HG03457 (cell line): ENCODE measurements around the gene CWH43.
"Not testable (repeated sequence)": the region's sequence is repeated elsewhere in the genome, so short reads cannot be mapped to it uniquely, and the experiment has no call there.

Experiments used
- ATAC-seq: cut with Tn5 transposase; IDR thresholded peaks from one replicate; pipeline ENCODE4 v1.9.1; 2021; ENCODE audit warnings: moderate number of reproducible peaks; ENCODE audit not compliant: unreplicated experiment

CWH43 gene

GRCh38 chr4:48985976-48986653, at the start of gene CWH43:
CWH43 (plus strand) TSS chr4:48986275; CDS start chr4:48986430, 155 bp downstream.
- ATAC-seq = no peak

- ATAC-seq = no peak
Observed at GRCh38 chr4:48937033-48937432, 49.0 kb upstream of the CWH43 start.

- no peak for ATAC-seq
Observed at GRCh38 chr4:48938831-48939230, 47.2 kb upstream of the CWH43 start.

GRCh38 chr4:48939785-48940184, 46.3 kb upstream of the CWH43 start:
- ATAC-seq = no peak

GRCh38 chr4:48943387-48943786, 42.7 kb upstream of the CWH43 start:
- no peak for ATAC-seq

GRCh38 chr4:48944252-48944651, 41.8 kb upstream of the CWH43 start:
- no peak for ATAC-seq

- ATAC-seq = no peak
Observed at GRCh38 chr4:48944756-48945241, 41.3 kb upstream of the CWH43 start.

- ATAC-seq = no peak
Observed at GRCh38 chr4:48945981-48946380, 40.1 kb upstream of the CWH43 start.

GRCh38 chr4:48947731-48948130, 38.3 kb upstream of the CWH43 start:
- no peak for ATAC-seq

- no peak for ATAC-seq
Observed at GRCh38 chr4:48949086-48949485, 37.0 kb upstream of the CWH43 start.

- no peak for ATAC-seq
Observed at GRCh38 chr4:48949518-48950219, 36.4 kb upstream of the CWH43 start.

- no peak for ATAC-seq
Observed at GRCh38 chr4:48954314-48954713, 31.8 kb upstream of the CWH43 start.

- ATAC-seq = not testable (repeated sequence)
Observed at GRCh38 chr4:48957366-48957765, 28.7 kb upstream of the CWH43 start.

GRCh38 chr4:48958582-48958981, 27.5 kb upstream of the CWH43 start:
- no peak for ATAC-seq

- no peak for ATAC-seq
Observed at GRCh38 chr4:48960988-48961635, 25.0 kb upstream of the CWH43 start.

GRCh38 chr4:48962636-48963035, 23.4 kb upstream of the CWH43 start:
- no peak for ATAC-seq

- peak; percentile 66 for ATAC-seq
Observed at GRCh38 chr4:48963042-48963679, 22.9 kb upstream of the CWH43 start.

- ATAC-seq = no peak
Observed at GRCh38 chr4:48967101-48967500, 19.0 kb upstream of the CWH43 start.

- no peak for ATAC-seq
Observed at GRCh38 chr4:48967631-48968030, 18.4 kb upstream of the CWH43 start.

- no peak for ATAC-seq
Observed at GRCh38 chr4:48968814-48969213, 17.3 kb upstream of the CWH43 start.

GRCh38 chr4:48970471-48970921, 15.6 kb upstream of the CWH43 start:
- no peak for ATAC-seq
